ENCODE results near the gene PLCD3.

DNA sequence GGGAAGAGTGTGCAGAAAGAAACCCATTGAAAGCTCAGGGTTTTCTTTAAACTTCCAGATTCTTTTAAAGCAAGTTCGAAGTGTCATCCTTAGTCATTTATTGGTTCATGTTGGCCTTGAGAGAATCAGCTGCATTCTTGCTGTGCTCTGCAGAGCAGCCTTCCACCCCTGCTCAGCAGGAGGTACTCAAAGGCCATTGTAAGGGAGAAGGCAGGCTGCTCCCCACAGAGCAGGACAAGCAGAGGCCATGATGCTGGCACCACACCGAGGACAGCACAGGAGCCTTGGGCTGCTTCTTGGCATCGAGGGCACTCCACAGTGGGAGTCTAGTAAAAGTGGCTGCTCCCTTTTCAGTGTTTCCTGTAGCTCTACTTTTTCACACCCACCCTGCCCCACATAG, 41.6 kb downstream of the PLCD3 start:
- TF ChIP-seq JUND (IDR thresholded peaks at IDR 0.05) (no peak), EP300 (IDR thresholded peaks at IDR 0.05; ENCODE audit: borderline replicate concordance in 1 of 2, low read depth in 1 of 2, low read length in 1 of 2) (no peak), CHD2 (IDR thresholded peaks at IDR 0.05; ENCODE audit: low read length, partially characterized antibody) (no peak), RCOR1 (IDR thresholded peaks at IDR 0.05; ENCODE audit: low read length) (no peak), TAF1 (IDR thresholded peaks at IDR 0.05; ENCODE audit: borderline replicate concordance, low read depth, low read length) (no peak)
